LNCAP (cell line): ENCODE results near the gene EDAR.

Experiments
- CTCF ChIP-seq: fragments of 450-650 bp; IDR thresholded peaks from 2 replicates; pipeline ENCODE4 v1.5.1; 2017; ENCODE audit warnings: mild to moderate bottlenecking

The EDAR gene

GRCh38 chr2:108936076-108936864 lies 52.8 kb downstream of the EDAR start:
- no peak for TF ChIP-seq CTCF

GRCh38 chr2:108935271-108935741 lies 53.7 kb downstream of the EDAR start:
- no peak for TF ChIP-seq CTCF

- no peak for TF ChIP-seq CTCF
Measured at GRCh38 chr2:108934583-108935245, 54.3 kb downstream of the EDAR start.

GRCh38 chr2:108934151-108934550 lies 54.9 kb downstream of the EDAR start:
- TF ChIP-seq CTCF: no peak

- no peak for TF ChIP-seq CTCF
Measured at GRCh38 chr2:108933691-108934117, 55.3 kb downstream of the EDAR start.

GRCh38 chr2:108932736-108933332 lies 56.2 kb downstream of the EDAR start:
- no peak for TF ChIP-seq CTCF

GRCh38 chr2:108931372-108931771 lies 57.6 kb downstream of the EDAR start:
- no peak for TF ChIP-seq CTCF
